ENCODE data around the gene ATF6.

The ATF6 gene

DNA sequence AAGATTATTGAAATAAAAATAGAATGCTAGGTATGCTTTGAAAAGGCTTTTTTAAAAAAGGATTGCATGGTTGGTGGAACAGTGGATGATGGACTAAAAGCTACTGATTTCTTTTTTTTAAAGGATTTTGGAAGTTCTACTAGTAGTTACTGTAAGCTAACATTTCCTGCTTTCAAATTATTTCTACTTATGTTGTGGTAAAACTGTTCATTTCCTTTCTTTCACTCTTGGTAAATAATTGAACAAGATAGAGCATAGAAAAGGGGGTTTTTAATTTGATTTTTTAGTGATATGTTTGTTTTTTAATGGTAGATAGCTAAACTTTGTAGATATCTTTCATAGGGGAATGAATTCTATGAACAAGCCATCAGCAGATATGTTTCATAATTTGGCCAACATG, 153.1 kb downstream of the ATF6 start:
- H3K9me3 Mint-ChIP-seq, result no peaks in the 10 kb centered on the region
- DNase-seq, result no peak
- no peaks in the 10 kb centered on the region for H3K27me3 Mint-ChIP-seq (ENCODE audit: low read depth, poor library complexity)
- no peak overlapping the region for H3K4me3 Mint-ChIP-seq
- TF ChIP-seq, protein P1, sequence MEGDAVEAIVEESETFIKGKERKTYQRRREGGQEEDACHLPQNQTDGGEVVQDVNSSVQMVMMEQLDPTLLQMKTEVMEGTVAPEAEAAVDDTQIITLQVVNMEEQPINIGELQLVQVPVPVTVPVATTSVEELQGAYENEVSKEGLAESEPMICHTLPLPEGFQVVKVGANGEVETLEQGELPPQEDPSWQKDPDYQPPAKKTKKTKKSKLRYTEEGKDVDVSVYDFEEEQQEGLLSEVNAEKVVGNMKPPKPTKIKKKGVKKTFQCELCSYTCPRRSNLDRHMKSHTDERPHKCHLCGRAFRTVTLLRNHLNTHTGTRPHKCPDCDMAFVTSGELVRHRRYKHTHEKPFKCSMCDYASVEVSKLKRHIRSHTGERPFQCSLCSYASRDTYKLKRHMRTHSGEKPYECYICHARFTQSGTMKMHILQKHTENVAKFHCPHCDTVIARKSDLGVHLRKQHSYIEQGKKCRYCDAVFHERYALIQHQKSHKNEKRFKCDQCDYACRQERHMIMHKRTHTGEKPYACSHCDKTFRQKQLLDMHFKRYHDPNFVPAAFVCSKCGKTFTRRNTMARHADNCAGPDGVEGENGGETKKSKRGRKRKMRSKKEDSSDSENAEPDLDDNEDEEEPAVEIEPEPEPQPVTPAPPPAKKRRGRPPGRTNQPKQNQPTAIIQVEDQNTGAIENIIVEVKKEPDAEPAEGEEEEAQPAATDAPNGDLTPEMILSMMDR (IDR thresholded peaks at IDR 0.05), result no peak
- H3K36me3 Mint-ChIP-seq (ENCODE audit: low read depth), result peaks cover 4% of the 10 kb centered on the region
- no peaks in the 10 kb centered on the region for H3K4me1 Mint-ChIP-seq
- H3K27ac Mint-ChIP-seq, result no peak overlapping the region

DNA sequence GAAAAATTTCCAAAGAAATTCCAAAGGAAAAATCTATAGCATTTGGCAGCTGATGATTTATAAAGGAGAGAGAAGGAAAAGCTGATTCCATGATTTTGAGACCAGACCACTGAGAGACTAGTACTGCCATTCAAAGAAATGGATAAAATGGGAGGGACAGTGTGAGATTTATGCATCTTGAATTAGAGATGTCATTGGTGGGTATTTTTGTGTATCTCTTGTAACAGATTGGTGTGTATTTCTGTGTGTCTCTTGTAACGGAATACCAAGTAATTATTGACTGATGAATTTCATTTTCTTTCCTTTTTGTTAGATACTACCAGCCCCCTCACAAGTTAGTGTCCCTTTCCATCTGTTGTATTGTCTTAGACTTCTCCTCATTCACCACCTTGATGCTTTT, 155.4 kb downstream of the ATF6 start:
- no peaks in the 10 kb centered on the region for H3K4me1 Mint-ChIP-seq
- no peaks in the 10 kb centered on the region for H3K9me3 Mint-ChIP-seq
- H3K36me3 Mint-ChIP-seq (ENCODE audit: low read depth), result peaks cover 4% of the 10 kb centered on the region
- TF ChIP-seq, protein P1 (IDR thresholded peaks at IDR 0.05), result no peak
- DNase-seq, result no peak
- no peaks in the 10 kb centered on the region for H3K27me3 Mint-ChIP-seq (ENCODE audit: low read depth, poor library complexity)
- no peak overlapping the region for H3K27ac Mint-ChIP-seq
- no peak overlapping the region for H3K4me3 Mint-ChIP-seq

DNA sequence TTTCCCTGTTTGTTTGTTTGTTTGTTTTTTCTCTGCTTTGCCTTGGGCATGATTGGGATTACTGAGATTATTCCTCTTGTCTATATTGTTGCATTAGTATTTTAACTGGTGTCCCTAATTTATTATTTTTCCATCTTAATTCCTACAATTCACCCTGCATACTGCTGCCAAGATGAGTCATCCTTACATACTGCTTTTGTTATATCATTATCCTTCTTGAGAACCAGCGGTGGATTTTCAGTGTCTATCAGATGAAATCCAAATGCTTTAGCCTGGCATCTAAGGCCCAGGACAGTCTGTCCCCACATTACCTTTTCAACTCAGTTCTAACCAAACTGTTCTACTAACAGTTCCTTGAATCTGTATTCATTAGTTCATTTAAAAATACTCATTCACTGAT, 155.9 kb downstream of the ATF6 start:
- Mint-ChIP-seq H3K4me3 (no peak overlapping the region), H3K27ac (no peak overlapping the region), H3K9me3 (no peaks in the 10 kb centered on the region), H3K4me1 (no peaks in the 10 kb centered on the region), H3K36me3 (ENCODE audit: low read depth) (peaks cover 4% of the 10 kb centered on the region), H3K27me3 (ENCODE audit: low read depth, poor library complexity) (no peaks in the 10 kb centered on the region)
- no peak for DNase-seq
- TF ChIP-seq, protein P1 (IDR thresholded peaks at IDR 0.05), result no peak

DNA sequence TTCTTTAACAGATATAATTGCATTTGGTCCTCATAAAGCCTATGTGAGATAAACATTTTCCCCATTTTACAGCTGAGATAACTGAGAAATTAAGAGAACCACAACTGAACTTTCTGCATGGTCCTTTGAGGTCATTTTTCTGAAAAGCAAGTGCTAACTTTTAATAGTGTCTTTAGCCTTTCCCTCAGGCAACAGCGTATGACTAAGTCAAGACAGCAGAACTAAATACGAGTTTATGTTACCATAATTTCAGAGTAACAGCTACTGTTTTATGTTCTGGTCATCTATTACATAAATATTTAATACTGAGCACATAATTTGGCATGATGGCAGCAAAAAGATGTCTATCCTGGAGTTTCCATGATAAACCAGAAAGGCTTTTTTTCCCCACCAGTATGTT, 161.9 kb downstream of the ATF6 start:
- Mint-ChIP-seq H3K27ac (no peak overlapping the region), H3K27me3 (ENCODE audit: low read depth, poor library complexity) (no peaks in the 10 kb centered on the region), H3K9me3 (no peaks in the 10 kb centered on the region), H3K4me3 (no peak overlapping the region), H3K4me1 (no peaks in the 10 kb centered on the region), H3K36me3 (ENCODE audit: low read depth) (no peaks in the 10 kb centered on the region)
- DNase-seq, result no peak
- TF ChIP-seq, protein P1 (IDR thresholded peaks at IDR 0.05), result no peak

DNA sequence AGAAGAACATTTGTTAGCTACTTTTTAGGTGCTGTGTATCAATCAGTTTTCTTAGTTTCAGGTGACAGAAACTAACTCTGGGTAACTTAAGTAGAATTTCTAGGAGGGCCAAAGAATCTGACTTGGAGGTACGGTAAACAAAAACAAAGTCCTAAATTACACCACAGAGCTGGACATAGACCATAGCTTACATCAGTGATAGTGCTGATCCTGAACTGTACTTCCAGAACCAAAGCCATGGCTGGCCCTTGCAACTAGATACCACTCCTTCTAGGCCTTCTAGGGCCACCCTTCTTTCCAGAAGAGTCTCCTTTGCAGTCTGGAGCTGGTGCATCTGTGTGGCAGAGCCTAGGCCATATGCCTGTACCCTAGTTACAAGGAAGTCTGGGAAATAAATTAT, 163.0 kb downstream of the ATF6 start:
- DNase-seq, result no peak
- Mint-ChIP-seq H3K4me1 (peaks cover 6% of the 10 kb centered on the region), H3K9me3 (no peaks in the 10 kb centered on the region), H3K36me3 (ENCODE audit: low read depth) (no peaks in the 10 kb centered on the region), H3K27ac (no peak overlapping the region), H3K27me3 (ENCODE audit: low read depth, poor library complexity) (no peaks in the 10 kb centered on the region), H3K4me3 (no peak overlapping the region)
- TF ChIP-seq, protein P1 (IDR thresholded peaks at IDR 0.05), result no peak

DNA sequence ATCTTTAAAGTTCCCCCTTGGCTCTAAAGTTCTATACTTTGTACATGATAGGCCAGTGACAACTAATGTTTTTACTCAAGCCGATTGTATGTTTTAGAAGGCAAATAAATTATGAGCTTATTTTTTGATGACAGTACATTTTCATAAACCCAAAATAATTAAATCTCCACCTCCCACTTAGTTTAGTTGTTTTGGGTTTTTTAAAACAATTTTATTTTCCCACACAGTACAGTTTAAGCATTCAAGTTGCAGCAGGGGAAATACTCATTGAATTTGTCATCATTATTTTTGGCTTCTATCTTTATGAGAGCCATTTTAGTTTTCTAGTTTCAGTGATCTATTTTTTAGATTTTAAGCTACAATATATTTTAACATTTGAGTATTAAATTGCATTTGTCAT, 163.9 kb downstream of the ATF6 start:
- H3K27ac Mint-ChIP-seq, result no peak overlapping the region
- no peak for DNase-seq
- peaks cover 6% of the 10 kb centered on the region for H3K4me1 Mint-ChIP-seq
- no peaks in the 10 kb centered on the region for H3K9me3 Mint-ChIP-seq
- H3K27me3 Mint-ChIP-seq (ENCODE audit: low read depth, poor library complexity), result no peaks in the 10 kb centered on the region
- no peak overlapping the region for H3K4me3 Mint-ChIP-seq
- H3K36me3 Mint-ChIP-seq (ENCODE audit: low read depth), result no peaks in the 10 kb centered on the region
- TF ChIP-seq, protein P1 (IDR thresholded peaks at IDR 0.05), result no peak

All from nephron progenitor cell (in vitro differentiated cells).